ENCODE results near the gene CD82. TPM values are rescaled to one million over a fixed set of nuclear protein-coding genes. Genes with fewer than 3 reads are reported as not detected.

CD82 gene
- total RNA-seq, 1 experiment from 2014 or later, result 4.5 TPM

GRCh38 chr11:44608651-44608990 is 43.2 kb downstream of the CD82 start:
- no CpG with 5 or more reads among the region's 9 CpGs for WGBS (ENCODE audit: extremely low coverage, insufficient read length, low lambda C conversion rate)
- no peaks in the 10 kb centered on the region for H3K9me3 ChIP-seq (ENCODE audit: control insufficient read depth, low read depth, low read length)
- no peak for DNase-seq
- no peak overlapping the region for H2BK20ac ChIP-seq (ENCODE audit: low read depth, low read length, poor library complexity, severe bottlenecking)
- no peak overlapping the region for H4K5ac ChIP-seq (ENCODE audit: insufficient read length, low read depth, low read length)
- no peaks in the 10 kb centered on the region for H3K23me2 ChIP-seq (ENCODE audit: insufficient read length, low read depth, low read length, poor library complexity, severe bottlenecking)
- no peaks in the 10 kb centered on the region for H3K4me1 ChIP-seq (ENCODE audit: insufficient read depth, low read length)
- no peak overlapping the region for H4K8ac ChIP-seq (replicated peaks; ENCODE audit: insufficient read length, low read depth, low read length)
- no peak for TF ChIP-seq CTCF (conservative IDR thresholded peaks at IDR 0.05)
- no peaks in the 10 kb centered on the region for H3K27me3 ChIP-seq (ENCODE audit: insufficient read depth, low read length)
- no peak overlapping the region for H3T11ph ChIP-seq (ENCODE audit: low read length)
- H2AFZ ChIP-seq (ENCODE audit: low read length), result no peak overlapping the region
- no peak overlapping the region for H4K91ac ChIP-seq (ENCODE audit: insufficient read length, low read depth, low read length)
- H3K79me2 ChIP-seq (ENCODE audit: insufficient read depth, low read length), result no peaks in the 10 kb centered on the region
- no peak overlapping the region for H3K9ac ChIP-seq (ENCODE audit: extremely low read depth, insufficient read length, low read length)
- H2AK5ac ChIP-seq (ENCODE audit: insufficient read length, low read length), result no peak overlapping the region
- no peaks in the 10 kb centered on the region for H3K79me1 ChIP-seq (ENCODE audit: insufficient read depth, low read depth, low read length, poor library complexity, severe bottlenecking)
- no peak overlapping the region for H3K23ac ChIP-seq (ENCODE audit: insufficient read length, low read depth, low read length)
- Mint-ChIP-seq H3K4me3 (no peak overlapping the region), H3K36me3 (ENCODE audit: insufficient read depth in 1 of 3, low read depth in 3 of 3) (no peaks in the 10 kb centered on the region), H3K27ac (no peak overlapping the region), H3K9me3 (no peaks in the 10 kb centered on the region), H3K27me3 (ENCODE audit: low read depth) (peaks cover 5% of the 10 kb centered on the region; the same call in 1 of the 2 replicates), H3K4me1 (peaks cover 6 to 15% of the 10 kb centered on the region in 2 experiments)
- H3K27ac ChIP-seq (ENCODE audit: insufficient read length, low read depth, low read length), result no peak overlapping the region
- H3K4ac ChIP-seq (ENCODE audit: low read depth, low read length), result no peak overlapping the region
- no peak overlapping the region for H2BK120ac ChIP-seq (ENCODE audit: low read depth, low read length, poor library complexity, severe bottlenecking)
- H2BK15ac ChIP-seq (ENCODE audit: low read depth, low read length), result no peak overlapping the region
- no peaks in the 10 kb centered on the region for H4K20me1 ChIP-seq (ENCODE audit: control insufficient read depth, insufficient read depth, insufficient read length)
- no peak overlapping the region for H3K4me2 ChIP-seq (ENCODE audit: insufficient read depth, insufficient read length, low read length)
- H2BK12ac ChIP-seq (ENCODE audit: insufficient read length, low read depth, low read length), result no peak overlapping the region
- H3K56ac ChIP-seq (ENCODE audit: insufficient read length, low read depth, low read length), result no peak overlapping the region
- no peak overlapping the region for H3K18ac ChIP-seq (ENCODE audit: insufficient read length, low read depth, low read length)
- no peak overlapping the region for H2BK5ac ChIP-seq (ENCODE audit: insufficient read length, low read length)
- no peak overlapping the region for H3K14ac ChIP-seq (ENCODE audit: insufficient read depth, low read length)
